HG03280 (cell line): Measurements from ENCODE around the gene MIB2.
A peak's percentile ranks its signal among the peaks of the same experiment; 100 is the strongest.
"Not testable (repeated sequence)": the region's sequence is repeated elsewhere in the genome, so short reads cannot be mapped to it uniquely, and the experiment has no call there.

Experiments
- ATAC-seq: cut with Tn5 transposase; IDR thresholded peaks from one replicate; pipeline ENCODE4 v1.9.1; 2021; ENCODE audit warnings: mild to moderate bottlenecking, moderate library complexity; ENCODE audit not compliant: unreplicated experiment

The MIB2 gene

DNA sequence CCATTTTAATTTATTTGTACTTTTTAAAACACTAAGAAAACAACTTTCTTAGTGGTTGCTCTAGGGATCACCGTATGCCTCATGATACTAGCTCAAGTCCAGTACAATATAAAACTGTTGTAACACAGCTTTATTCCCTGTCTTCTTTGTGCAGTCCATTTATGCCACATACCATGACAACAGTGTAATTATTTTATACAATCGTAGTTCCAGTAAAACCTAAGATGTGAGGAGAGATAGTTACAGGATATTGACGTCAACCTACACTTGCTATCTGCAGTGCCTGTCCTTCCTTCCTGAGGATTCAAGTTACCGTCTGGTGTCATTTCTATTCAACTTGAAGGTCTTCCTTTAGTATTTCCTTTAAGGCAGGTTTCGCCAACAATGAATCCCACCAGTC is 31.0 kb downstream of the MIB2 start:
- not testable (repeated sequence) for ATAC-seq

DNA sequence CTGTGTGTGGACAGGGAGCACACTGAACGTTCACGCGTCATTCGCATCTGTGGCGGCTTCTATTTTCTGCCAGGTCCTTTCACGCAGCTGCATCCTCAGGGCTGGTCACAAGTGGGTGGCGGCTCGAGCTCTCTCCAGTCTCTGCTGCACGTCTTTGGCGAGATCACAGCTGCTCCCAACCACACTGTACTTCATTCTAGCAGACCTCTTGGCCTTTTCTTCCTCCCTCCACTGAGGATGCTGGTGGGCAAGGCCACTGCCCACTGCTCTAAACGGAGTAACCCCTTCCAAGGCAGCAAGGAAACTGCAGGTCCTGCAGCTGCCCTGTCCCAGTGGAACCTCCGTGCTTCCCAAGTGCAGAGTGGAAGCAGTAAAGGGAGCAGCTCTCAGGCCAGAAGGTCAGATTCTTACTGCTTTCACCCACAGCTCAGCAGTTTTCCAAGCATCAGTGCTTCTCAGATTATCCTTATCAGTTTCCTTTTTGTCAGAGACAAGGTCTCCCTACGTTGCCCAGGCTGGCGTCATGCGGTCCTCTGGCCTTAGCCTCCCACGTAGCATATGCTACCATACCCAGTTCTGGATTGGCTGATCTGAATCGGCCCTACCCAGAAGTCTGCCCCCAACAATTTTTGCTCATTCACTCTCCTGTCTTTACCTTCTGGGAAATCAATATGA is 32.4 kb downstream of the MIB2 start:
- ATAC-seq, result not testable (repeated sequence)

DNA sequence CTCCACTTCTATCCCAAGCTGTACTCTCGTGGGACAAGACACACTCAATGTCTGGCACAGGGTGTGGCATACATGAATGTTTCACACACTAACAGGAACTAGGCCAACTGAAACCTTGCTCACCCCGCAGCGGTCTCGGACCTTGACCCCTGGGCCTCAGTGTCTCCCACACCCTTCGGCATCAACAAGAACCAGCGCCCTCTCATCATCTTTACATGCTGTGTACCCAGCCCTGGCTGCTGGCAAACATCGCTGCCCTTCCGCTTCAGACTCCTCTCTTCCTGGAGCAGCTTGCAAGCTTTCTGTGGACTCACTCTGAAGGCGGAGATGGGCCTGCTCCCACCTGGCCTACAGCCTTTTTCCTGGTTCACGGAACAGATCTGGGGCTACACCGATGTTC is 33.0 kb downstream of the MIB2 start:
- ATAC-seq, result not testable (repeated sequence)

DNA sequence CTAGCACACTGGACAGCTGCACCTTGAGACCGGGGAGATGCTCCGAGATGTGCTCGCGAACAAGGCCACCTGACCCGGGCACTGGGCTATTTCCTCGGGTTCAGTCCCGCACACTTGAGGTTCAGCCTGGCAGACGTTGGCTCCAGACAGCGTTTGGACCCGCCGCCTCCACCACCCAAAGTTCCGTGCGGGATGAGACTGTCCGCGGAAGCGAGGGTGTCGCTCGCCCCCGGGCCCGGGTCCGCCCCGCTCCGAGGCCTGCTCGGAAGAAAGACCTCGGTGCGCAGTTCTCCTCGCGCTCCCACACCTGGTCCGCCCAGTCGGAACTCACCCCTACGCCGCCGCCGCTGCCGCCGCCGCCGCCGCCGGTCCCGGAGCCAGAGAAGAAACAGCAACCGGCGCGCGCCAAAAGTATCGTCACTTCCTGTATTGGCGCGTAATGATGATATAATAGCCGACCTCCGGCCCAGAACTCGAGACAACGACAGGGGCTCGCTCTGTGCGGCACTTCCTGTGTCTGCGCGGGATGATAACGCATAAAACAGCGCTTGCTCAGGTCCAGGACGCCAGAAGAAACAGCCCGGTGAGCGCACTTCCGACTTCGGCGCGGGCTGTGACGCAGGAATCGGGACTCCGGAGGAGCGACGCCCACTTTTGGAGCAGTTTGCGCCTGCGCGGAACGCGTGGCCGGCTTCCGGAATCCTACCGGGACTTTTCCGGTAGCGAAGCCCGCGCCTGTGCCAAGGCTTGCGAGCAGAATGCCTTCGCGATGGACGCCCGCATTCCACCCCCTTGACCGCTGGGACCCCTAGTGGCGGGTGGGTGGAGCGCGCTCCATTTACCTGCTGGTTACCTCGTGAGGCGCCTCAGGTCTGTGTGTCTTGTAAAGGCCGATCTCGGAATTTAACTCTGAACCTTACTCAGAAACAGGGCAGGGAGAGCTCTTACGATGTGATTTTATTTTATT is 43.6 kb downstream of the MIB2 start, which contains the start of gene CDK11B:
TSS of gene CDK11B (minus strand) at position 422 of the 967 bp plus-strand sequence. CDS start 1,519 bp downstream, outside the sequence.
- peak; percentile 83 for ATAC-seq

DNA sequence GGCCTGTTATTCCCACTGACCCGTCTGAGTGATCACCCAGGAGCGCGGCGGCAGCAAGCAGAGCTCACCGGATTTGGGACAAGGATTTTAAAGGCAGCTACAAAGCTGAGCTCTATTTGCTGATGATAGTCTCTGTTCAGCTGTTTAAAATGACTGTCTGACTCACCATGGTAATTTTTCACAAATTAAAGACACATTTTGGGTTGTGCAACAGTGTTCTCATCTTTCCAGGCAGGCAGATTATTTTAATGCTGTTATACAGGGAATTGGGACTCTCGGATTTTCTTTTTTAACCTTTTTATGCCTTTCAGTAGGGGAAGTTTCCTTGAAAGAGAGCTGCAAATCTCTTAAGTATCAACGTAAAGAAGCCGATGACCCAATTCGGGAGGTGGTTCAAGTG is 47.1 kb downstream of the MIB2 start:
- not testable (repeated sequence) for ATAC-seq

DNA sequence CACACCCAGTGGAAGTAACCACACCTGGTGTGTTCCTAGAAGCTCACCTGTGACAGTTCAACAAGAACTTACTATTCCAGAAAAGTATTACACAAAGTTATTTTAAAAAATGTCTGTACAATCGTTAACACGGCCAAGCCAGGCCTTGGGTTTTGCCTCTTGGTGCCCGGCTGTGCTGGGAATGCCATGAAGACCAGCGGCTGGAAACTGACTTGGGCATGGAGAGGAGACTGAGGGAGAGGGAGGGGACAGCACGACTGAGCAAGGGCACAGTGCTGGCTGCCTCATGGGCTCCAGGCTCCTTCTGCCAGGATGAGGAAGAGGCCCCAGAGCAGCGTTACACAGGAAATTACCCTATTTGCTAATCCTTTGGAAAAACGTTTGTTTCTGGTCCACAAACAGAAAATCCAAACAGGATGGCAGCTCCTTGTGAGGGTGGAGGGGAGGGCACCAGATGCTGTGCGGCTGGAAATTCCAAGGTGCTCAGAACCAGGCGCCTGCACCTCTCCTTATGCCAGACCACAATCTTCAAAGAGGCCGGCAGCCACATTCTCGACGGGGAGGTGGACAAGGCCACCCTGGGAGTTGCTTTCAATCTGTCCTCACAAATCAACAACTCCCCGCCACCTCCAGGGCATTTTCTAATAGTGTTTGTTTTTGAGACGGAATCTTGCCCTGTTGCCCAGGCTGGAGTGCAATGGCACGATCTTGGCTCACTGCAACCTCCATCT is 47.7 kb downstream of the MIB2 start:
- not testable (repeated sequence) for ATAC-seq

DNA sequence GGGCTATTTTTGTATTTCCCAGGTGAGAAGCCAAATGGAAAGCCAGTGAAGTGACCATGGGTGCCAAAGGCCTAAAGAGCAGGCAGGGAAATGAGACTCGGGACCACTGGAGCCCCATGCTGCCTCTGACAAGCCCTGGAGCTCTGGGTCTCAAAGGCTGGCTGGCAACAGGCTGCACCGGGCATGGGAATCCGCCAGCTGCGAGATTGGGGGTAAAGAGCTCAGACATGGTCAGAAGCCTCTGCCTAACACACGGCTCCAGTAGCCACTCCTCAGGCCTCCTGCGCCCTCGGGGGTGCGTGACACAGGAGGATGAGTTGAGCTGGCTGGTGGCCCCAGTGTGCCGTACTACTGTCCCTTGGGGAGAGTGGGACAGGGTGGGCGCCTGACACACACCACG is 49.0 kb downstream of the MIB2 start:
- ATAC-seq, result not testable (repeated sequence)

DNA sequence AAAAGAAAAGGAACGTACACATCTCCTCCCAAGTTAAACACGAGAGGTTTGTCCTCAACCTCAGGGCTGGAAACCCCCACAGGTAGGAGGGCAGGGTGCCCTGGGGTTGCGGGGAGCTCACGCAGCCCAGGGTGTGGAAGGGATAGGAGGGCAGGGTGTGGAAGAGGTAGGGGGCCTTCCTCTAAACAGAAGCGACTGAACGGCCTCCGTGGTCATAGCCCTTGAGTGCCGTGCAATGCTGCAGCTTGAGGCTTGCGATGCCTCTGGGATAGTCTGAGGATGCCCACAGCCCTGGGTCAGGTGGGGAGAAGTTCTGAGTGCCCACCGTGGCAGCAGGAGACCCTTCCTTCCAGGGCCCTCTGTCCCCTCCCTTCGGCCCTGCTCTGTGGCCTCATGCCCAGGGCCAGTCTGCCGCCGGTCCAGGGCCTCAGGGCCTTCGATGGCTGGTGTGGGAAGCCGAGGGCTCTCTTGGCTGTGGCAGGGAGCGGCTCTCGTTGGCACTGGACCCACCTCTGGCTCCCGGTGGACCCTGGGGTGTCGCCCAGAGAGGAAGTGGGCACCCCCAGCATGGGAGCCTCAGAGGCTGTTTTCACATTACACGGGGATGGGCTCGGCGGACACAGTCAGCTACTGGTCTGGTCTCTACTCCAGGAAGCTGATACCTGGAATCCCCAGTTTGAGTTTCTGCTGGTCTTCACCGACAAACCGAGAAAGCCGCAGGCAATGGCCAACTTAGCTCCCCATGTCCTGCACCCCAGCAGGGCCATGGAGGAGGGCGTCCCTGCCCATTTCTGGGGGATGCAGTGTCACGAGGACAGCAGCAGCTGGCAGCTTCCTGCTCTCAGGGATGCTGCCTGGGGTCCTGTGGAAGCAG is 49.9 kb downstream of the MIB2 start:
- no peak for ATAC-seq

DNA sequence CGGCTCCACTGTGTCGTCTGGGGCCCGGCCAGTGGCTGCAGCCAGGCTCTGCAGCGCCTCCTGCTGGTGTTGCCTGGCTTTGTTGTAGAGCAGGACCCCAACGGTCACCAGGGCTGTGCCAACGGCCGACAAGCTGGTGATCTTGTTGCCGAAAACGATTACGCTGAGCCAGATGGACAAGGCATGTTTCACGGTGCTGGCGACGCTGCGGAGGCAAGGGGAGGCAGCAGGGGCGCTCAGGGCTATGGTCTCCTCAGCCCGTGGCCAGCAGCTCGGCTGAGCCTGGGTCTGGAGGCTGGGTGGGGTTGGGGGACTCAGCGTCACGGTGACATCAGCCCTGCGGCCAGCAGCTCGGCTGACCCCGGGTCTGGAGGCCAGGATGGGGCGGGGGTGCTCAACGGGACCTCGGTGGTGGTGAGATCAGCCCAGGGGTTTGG is 50.5 kb downstream of the MIB2 start:
- ATAC-seq, result no peak

DNA sequence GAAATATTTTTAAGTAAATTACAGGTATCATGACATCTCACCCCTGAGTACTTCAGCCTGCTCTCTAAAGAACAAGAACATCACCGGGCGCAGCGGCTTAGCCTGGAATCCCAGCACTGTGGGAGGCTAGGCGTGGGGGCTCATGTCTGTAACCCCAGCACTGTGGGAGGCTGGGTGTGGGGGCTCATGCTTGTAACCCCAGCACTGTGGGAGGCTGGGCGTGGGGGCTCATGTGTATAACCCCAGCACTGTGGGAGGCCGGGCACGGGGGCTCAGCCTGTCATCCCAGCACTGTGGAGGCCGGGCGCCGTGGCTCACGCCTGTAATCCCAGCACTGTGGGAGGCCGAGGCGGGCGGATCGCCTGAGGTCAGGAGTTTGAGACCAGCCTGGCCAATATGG is 51.2 kb downstream of the MIB2 start:
- ATAC-seq, result no peak

DNA sequence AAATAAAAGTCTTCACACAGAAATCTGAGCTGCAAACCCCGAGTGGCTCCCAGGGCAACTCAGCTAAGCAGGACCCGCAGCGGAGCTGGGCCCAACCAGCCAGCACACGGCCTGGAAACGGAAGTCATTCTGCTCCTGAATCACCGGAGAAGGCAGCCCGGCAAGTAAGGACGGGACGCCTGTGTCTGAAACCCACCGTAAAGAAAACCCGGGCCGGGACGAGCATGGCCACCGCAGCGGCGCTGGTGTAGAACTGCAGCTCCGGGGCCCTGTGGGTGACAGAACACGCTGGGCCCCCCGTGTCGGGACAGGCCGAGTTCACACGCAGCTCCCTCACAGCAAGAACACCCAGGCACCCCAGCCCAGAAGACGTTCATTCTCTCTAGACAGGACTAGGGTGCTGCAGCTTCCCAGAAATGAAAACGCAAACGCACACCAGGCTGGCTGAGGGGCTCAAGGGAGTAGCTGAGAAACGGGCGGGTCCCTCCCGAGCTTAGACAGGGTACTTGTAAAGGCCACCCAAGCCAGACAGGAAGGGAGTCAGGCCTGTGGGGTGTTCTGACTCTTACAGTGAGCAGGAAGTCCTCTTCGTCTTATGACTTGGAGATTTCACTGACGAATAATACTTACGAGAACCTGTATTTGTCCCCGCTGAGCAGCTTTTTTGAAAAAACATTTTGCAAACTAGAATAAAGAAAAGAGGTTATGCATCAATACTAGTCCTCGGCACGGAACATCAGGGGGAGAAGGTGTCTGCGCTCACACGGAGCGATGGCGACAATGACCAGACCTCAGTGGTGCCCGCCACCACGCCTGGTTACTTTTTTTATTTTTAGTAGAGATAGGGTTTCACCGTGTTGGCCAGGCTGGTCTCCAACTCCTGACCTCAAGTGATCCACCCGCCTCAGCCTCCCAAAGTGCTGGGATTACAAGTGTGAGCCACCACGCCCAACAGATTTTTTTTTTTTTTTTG is 54.5 kb downstream of the MIB2 start:
- ATAC-seq, result no peak

DNA sequence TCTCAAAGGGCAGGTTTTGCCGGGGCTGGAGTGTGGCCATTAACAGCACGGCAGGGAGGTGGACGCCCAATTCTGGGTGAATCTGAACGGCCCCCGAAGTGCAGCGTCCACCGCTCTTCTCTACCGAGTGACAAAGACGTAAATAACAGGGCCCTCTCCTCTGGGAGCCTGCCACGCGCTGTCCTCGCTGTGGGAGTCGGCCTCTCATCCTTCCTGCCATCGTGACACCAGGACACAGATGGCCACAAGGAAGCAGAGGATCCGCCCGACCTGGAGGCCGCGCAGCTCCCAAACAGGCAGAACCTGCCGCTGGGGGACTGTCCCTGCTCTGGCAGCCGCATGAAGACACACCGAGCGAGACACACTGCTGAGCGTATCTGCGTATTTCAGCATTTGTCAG is 55.6 kb downstream of the MIB2 start:
- ATAC-seq, result no peak

DNA sequence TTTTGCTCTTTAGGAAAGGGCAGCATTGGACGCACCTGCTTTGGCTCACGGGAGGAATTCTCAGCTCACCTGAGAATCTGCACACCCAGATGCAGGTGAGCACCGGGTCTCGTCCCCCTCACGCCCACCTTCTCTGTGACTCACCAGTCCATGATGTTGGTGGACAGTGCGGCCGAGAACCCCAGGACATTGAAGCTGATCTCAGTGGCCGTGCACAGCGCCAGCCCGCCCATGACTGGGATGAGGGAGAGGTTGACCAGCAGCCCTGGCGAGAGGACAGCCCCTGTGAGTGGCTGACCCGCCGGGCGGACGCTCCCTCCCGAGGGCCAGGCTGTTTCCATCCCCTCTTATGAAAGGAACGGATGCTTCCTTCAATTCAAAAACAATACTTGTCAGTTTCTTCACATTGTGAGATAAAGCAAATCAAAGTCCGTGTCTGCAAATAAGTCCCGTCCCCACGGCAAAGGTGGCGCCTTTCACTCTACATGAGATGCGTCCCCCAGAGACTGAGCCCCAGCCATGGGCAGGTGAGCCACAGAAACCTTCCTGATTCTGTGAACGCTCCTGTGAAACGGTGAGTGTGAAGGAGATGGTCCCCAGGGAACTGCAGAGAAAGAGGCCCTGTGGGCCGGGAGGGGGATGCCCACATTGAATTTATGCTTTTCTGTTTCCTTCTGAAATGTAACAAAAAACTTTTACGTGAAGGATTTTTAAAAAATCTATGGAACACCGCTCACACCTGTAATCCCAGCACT is 56.2 kb downstream of the MIB2 start:
- no peak for ATAC-seq

DNA sequence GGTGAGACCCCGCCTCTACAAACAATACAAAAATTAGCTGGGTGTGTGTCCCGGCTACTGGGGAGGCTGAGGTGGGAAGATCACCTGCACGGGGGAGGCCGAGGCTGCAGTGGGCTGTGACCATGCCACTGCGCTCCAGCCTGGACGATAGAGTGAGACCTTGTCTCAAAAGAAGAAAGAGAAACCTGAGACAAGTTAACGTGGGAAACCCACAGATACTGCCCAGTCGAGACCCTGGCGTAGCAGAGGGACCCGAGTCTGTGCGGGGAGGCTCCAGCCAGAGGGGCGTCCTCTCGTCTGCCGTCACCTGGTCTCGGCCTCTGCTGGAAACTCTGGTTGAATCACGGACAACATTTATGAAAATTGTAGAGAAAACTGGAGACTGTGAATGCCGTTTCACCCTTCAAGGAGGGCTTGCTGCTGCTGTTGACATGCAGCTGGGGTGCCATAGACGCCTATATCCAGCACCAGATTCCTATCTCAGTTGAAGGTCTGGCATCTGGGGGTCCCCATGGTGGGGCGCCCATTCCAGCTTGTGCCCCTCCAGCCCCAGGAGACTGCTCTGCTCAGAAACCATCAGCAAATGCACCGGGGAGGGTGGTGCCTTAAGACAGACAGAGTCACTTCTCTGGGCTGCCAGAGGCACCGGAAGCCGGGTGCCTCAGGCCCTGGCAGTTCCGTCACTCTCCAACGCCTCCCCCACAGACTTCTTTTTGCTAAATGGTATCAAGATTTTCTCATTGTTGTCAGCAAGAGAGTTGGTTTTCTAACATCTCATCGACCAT is 57.1 kb downstream of the MIB2 start:
- ATAC-seq, result no peak

DNA sequence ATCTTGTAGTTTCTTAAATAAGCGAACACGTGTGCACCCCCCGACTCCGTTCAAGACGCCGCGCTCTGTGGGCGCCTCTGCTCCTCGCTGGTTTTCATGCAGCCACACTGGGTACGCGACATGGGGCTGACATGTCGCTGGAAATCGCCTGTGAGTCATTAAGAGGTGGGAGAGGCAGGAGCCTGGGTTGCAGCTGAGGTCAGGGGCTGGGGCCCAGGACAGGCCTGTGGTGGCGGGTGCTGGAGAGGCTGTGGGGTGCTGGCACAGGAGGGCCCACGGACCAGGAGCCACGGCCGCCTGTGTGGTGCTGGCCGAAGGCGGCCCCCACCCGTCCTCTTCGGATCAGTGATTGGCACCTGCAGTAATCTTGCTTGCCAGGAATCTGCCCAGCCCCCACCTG is 59.5 kb downstream of the MIB2 start:
- not testable (repeated sequence) for ATAC-seq

DNA sequence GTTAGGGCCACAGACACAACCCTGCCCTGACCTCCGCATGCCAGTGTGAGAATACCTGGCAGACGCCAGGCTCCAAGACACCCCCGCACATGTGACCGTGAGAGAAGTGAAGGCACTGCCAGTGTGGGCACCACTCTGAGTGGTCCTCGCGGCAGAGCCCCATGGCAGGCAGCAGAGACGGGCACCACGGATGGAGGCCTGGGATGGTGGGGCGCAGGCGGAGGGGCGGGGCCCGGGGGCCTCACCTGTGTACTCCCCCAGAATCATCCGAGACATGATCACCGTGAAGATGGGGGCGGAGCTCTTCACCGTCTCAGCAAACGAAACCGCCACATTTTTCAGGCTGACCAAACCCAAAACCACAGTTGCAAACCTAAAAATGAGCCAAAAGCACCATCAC is 59.9 kb downstream of the MIB2 start:
- ATAC-seq, result not testable (repeated sequence)

DNA sequence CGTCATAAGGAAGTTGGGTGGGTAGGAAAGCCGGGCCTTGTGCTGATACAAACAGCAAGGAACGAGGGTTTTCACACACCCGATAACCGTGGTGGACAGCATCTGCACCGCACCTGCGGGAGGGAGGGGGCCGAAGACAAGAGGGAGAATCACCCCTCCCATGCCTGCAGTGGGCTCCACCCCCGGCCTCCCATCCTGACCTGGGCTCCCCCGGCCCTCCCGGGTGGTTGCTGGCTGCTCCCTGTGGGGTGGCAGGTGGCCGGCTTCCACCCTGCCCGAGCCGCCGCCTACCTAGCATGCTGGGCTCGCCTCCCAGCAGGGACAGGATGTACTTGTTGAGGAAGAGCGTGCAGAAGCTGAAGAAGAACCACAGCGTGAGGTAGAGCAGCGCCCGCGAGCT is 60.8 kb downstream of the MIB2 start:
- not testable (repeated sequence) for ATAC-seq
